Suprapubic skin (tissue), 4 donors: ENCODE data around the gene TBC1D24. TPM values are rescaled to one million over a fixed set of nuclear protein-coding genes. Genes with fewer than 3 reads are reported as not detected.
"Not testable (repeated sequence)": the region's sequence is repeated elsewhere in the genome, so short reads cannot be mapped to it uniquely, and the experiment has no call there.

Experiments used
- DNase-seq, 2 donors: peaks; one replicate each; pipeline ENCODE4 v3.0.0-alpha.2; 2019; ENCODE audit warnings: low spot score in 2 of 2
- H3K27ac ChIP-seq: fragments of 200-600 bp; sonication (generic); one replicate; pipeline ENCODE4 v1.5.1; 2019
- H3K27me3 ChIP-seq: fragments of 200-600 bp; sonication (generic); one replicate; pipeline ENCODE4 v1.5.1; 2019
- H3K36me3 ChIP-seq: fragments of 200-600 bp; sonication (generic); one replicate; pipeline ENCODE4 v1.5.1; 2019
- H3K4me1 ChIP-seq: fragments of 200-600 bp; sonication (generic); one replicate; pipeline ENCODE4 v1.5.1; 2019
- H3K4me3 ChIP-seq: fragments of 200-600 bp; sonication (generic); one replicate; pipeline ENCODE4 v1.5.1; 2019; ENCODE audit warnings: mild to moderate bottlenecking
- H3K9me3 ChIP-seq: fragments of 200-600 bp; sonication (generic); one replicate; pipeline ENCODE4 v1.5.1; 2019
- CTCF ChIP-seq, 2 donors: fragments of 200-600 bp in 1 of 2; fragments of 450-650 bp in 1 of 2; sonication (generic) in 1 of 2; IDR thresholded peaks; one replicate each; pipeline ENCODE4 v1.5.1; 2016 to 2019; ENCODE audit warnings: antibody characterized with exemption in 2 of 2, mild to moderate bottlenecking in 1 of 2, moderate library complexity in 1 of 2
- EP300 ChIP-seq: sonication (generic); formaldehyde crosslinking; IDR thresholded peaks from one replicate; pipeline ENCODE4 v1.6.1; 2017; ENCODE audit warnings: antibody characterized with exemption
- POLR2A ChIP-seq, 2 donors: fragments of 450-650 bp; IDR thresholded peaks; one replicate each; pipeline ENCODE4 v1.6.1; 2017; ENCODE audit warnings: antibody characterized with exemption in 2 of 2, mild to moderate bottlenecking in 2 of 2, moderate library complexity in 2 of 2
- POLR2AphosphoS5 ChIP-seq, 3 donors: sonication (generic); formaldehyde crosslinking; IDR thresholded peaks; one replicate each; pipeline ENCODE4 v1.6.1; 2017; ENCODE audit warnings: antibody characterized with exemption in 3 of 3
- WGBS: methylation state at CpG from one replicate; pipeline ENCODE4 v1.1.5; 2018; 5-methylcytosine and 5-hydroxymethylcytosine counted together
- total RNA-seq, 4 donors: library from RNA; depleted of rRNA; stranded (reverse); fragments of >200 nt; gene quantifications; one replicate each; pipeline ENCODE4 v1.1.0, GENCODE V29; 2016

Gene TBC1D24
- total RNA-seq, 4 donors from 2014 or later = 10.8 to 23.6 (median 16.5) TPM

GRCh38 chr16:2475413-2476344 lies 752 bp downstream of the TBC1D24 start:
- peaks cover 53% of the 10 kb centered on the region for H3K4me1 ChIP-seq

GRCh38 chr16:2476345-2476720 lies 1.4 kb downstream of the TBC1D24 start:
- Histone ChIP-seq H3K27ac (no peak overlapping the region), H3K9me3 (no peaks in the 10 kb centered on the region), H3K4me1 (peaks cover 52% of the 10 kb centered on the region), H3K4me3 (no peak overlapping the region), H3K36me3 (no peaks in the 10 kb centered on the region), H3K27me3 (peaks cover 23% of the 10 kb centered on the region)
- no peak for DNase-seq
- WGBS = 91% methylated on average over 8 of the region's 9 CpGs
- TF ChIP-seq POLR2AphosphoS5 (IDR thresholded peaks at IDR 0.05) (no peak), CTCF (IDR thresholded peaks at IDR 0.05) (no peak), EP300 (no peak), POLR2A (IDR thresholded peaks at IDR 0.05) (no peak)

More at GRCh38 chr16:2475413-2476344, 752 bp downstream of the TBC1D24 start:
- no peak for DNase-seq
- WGBS = 19% methylated on average over 18 of the region's 55 CpGs
- H3K4me3 ChIP-seq = peak overlapping the region; percentile 59
- no peaks in the 10 kb centered on the region for H3K36me3 ChIP-seq
- peaks cover 23% of the 10 kb centered on the region for H3K27me3 ChIP-seq
- no peaks in the 10 kb centered on the region for H3K9me3 ChIP-seq
- peak overlapping the region; percentile 65 for H3K27ac ChIP-seq
- TF ChIP-seq POLR2AphosphoS5 (IDR thresholded peaks at IDR 0.05) (no peak), EP300 (no peak), POLR2A (IDR thresholded peaks at IDR 0.05) (no peak), CTCF (IDR thresholded peaks at IDR 0.05) (no peak)

- Histone ChIP-seq H3K9me3 (no peaks in the 10 kb centered on the region), H3K27ac (no peak overlapping the region), H3K27me3 (peaks cover 23% of the 10 kb centered on the region), H3K4me1 (peaks cover 52% of the 10 kb centered on the region), H3K36me3 (no peaks in the 10 kb centered on the region), H3K4me3 (no peak overlapping the region)
- WGBS = 79% methylated on average over 3 of the region's 3 CpGs
- DNase-seq = no peak
- TF ChIP-seq POLR2AphosphoS5 (IDR thresholded peaks at IDR 0.05) = no peak
- TF ChIP-seq POLR2A (IDR thresholded peaks at IDR 0.05) = no peak
- no peak for TF ChIP-seq EP300
- no peak for TF ChIP-seq CTCF (IDR thresholded peaks at IDR 0.05)
These were observed 1.8 kb downstream of the TBC1D24 start for GRCh38 chr16:2476741-2477140.

- Histone ChIP-seq H3K4me3 (no peak overlapping the region), H3K27ac (no peak overlapping the region), H3K36me3 (no peaks in the 10 kb centered on the region), H3K27me3 (peaks cover 17% of the 10 kb centered on the region), H3K9me3 (no peaks in the 10 kb centered on the region), H3K4me1 (peaks cover 52% of the 10 kb centered on the region)
- WGBS = 98% methylated on average over 3 of the region's 3 CpGs
- TF ChIP-seq POLR2A (IDR thresholded peaks at IDR 0.05) (no peak), CTCF (IDR thresholded peaks at IDR 0.05) (no peak), EP300 (no peak), POLR2AphosphoS5 (IDR thresholded peaks at IDR 0.05) (no peak)
- DNase-seq = no peak
These were observed 2.4 kb downstream of the TBC1D24 start for GRCh38 chr16:2477327-2477726.

- DNase-seq = no peak
- peaks cover 60% of the 10 kb centered on the region for H3K4me1 ChIP-seq
These were observed 3.4 kb downstream of the TBC1D24 start for GRCh38 chr16:2478279-2478678.

GRCh38 chr16:2479996-2480395 lies 5.1 kb downstream of the TBC1D24 start:
- 93% methylated on average over 10 of the region's 10 CpGs for WGBS
- not testable (repeated sequence) for H3K9me3 ChIP-seq, H3K4me3 ChIP-seq, H3K36me3 ChIP-seq, DNase-seq, H3K27ac ChIP-seq
- H3K27me3 ChIP-seq = peaks cover 10% of the 10 kb centered on the region
- peaks cover 50% of the 10 kb centered on the region for H3K4me1 ChIP-seq

More at GRCh38 chr16:2478279-2478678, 3.4 kb downstream of the TBC1D24 start:
- Histone ChIP-seq H3K9me3 (no peaks in the 10 kb centered on the region), H3K4me3 (no peak overlapping the region), H3K27me3 (peaks cover 10% of the 10 kb centered on the region), H3K27ac (no peak overlapping the region), H3K36me3 (no peaks in the 10 kb centered on the region)
- WGBS = 59% methylated on average over 8 of the region's 8 CpGs
- no peak for TF ChIP-seq EP300
- no peak for TF ChIP-seq POLR2AphosphoS5 (IDR thresholded peaks at IDR 0.05)
- TF ChIP-seq CTCF (IDR thresholded peaks at IDR 0.05) = no peak
- TF ChIP-seq POLR2A (IDR thresholded peaks at IDR 0.05) = no peak
